ENCODE results near the gene PTPRZ1.

PTPRZ1 gene

GRCh38 chr7:121875203-121875602 is 2.2 kb downstream of the PTPRZ1 start:
- no peak for DNase-seq (ENCODE audit: low read depth)
- no peak overlapping the region for H3K4me3 ChIP-seq (ENCODE audit: low read length)
- no peak for TF ChIP-seq CTCF (conservative IDR thresholded peaks at IDR 0.05; ENCODE audit: low read depth, low read length)

GRCh38 chr7:121876656-121877500 is 3.9 kb downstream of the PTPRZ1 start:
- no peak for TF ChIP-seq CTCF (conservative IDR thresholded peaks at IDR 0.05; ENCODE audit: low read depth, low read length)
- no peak overlapping the region for H3K4me3 ChIP-seq (ENCODE audit: low read length)
- no peak for DNase-seq (ENCODE audit: low read depth)

GRCh38 chr7:121878918-121879464 is 6.0 kb downstream of the PTPRZ1 start:
- DNase-seq (ENCODE audit: low read depth), result no peak
- no peak for TF ChIP-seq CTCF (conservative IDR thresholded peaks at IDR 0.05; ENCODE audit: low read depth, low read length)
- no peak overlapping the region for H3K4me3 ChIP-seq (ENCODE audit: low read length)

GRCh38 chr7:121879544-121879943 is 6.6 kb downstream of the PTPRZ1 start:
- no peak for TF ChIP-seq CTCF (conservative IDR thresholded peaks at IDR 0.05; ENCODE audit: low read depth, low read length)
- H3K4me3 ChIP-seq (ENCODE audit: low read length), result no peak overlapping the region
- DNase-seq (ENCODE audit: low read depth), result no peak

- DNase-seq (ENCODE audit: low read depth), result no peak
- H3K4me3 ChIP-seq (ENCODE audit: low read length), result no peak overlapping the region
- no peak for TF ChIP-seq CTCF (conservative IDR thresholded peaks at IDR 0.05; ENCODE audit: low read depth, low read length)
Measured at GRCh38 chr7:121882731-121883130, 9.8 kb downstream of the PTPRZ1 start.

GRCh38 chr7:121885166-121885920 is 12.4 kb downstream of the PTPRZ1 start:
- H3K4me3 ChIP-seq (ENCODE audit: low read length), result no peak overlapping the region
- no peak for TF ChIP-seq CTCF (conservative IDR thresholded peaks at IDR 0.05; ENCODE audit: low read depth, low read length)
- no peak for DNase-seq (ENCODE audit: low read depth)

All from retinal pigment epithelial cell (primary cell).